NT2/D1 (cell line): ENCODE data around the gene COLEC12.

ENCODE experiments used
- SUZ12 ChIP-seq: IDR thresholded peaks from 2 replicates; pipeline ENCODE4 v1.6.1; 2011; ENCODE audit not compliant: insufficient read length, insufficient read depth; ENCODE audit errors: extremely low read depth
- YY1 ChIP-seq: IDR thresholded peaks from 2 replicates; pipeline ENCODE4 v1.6.1; 2011; ENCODE audit not compliant: insufficient read length, insufficient read depth
- ZNF274 ChIP-seq: IDR thresholded peaks from 2 replicates; pipeline ENCODE4 v1.6.1; 2011; ENCODE audit warnings: mild to moderate bottlenecking, low read depth, low read length

DNA sequence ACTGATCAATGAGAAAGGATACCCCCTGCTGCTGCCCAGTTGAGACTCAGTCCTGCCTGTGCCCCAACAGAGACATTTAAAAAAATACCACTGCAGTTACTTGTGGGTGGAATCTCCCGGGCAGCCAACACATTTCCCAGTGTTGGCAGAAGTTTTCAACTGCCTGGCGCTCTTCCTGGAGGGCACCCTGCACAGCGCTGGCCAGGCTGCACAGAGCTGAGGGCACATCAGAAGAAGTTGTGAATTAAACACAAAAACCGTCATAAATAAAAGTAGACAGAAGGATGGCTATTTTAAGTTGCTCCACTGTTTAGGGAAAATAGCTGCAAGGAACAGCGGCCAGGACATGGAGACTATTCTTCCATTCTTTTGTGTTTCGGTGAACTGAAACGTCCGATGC is 122.4 kb downstream of the COLEC12 start:
- TF ChIP-seq SUZ12 (no peak), YY1 (no peak), ZNF274 (no peak)
